ENCODE results near the gene WDR41.

Gene WDR41

GRCh38 chr5:77444356-77444755, 47.8 kb downstream of the WDR41 start:
- DNase-seq: no peak

- DNase-seq: no peak
Measured at GRCh38 chr5:77443670-77444069, 48.4 kb downstream of the WDR41 start.

GRCh38 chr5:77438071-77438470, 54.0 kb downstream of the WDR41 start:
- no peak for DNase-seq

- DNase-seq: no peak
Measured at GRCh38 chr5:77437194-77437593, 54.9 kb downstream of the WDR41 start.

- DNase-seq: no peak
Measured at GRCh38 chr5:77431719-77432118, 60.4 kb downstream of the WDR41 start.

GRCh38 chr5:77431286-77431685, 60.8 kb downstream of the WDR41 start:
- DNase-seq: no peak

- DNase-seq: no peak
Measured at GRCh38 chr5:77430726-77431125, 61.4 kb downstream of the WDR41 start.

GRCh38 chr5:77428526-77428925, 63.6 kb downstream of the WDR41 start:
- DNase-seq: no peak

GRCh38 chr5:77427998-77428397, 64.1 kb downstream of the WDR41 start:
- DNase-seq: no peak

GRCh38 chr5:77426670-77427069, 65.4 kb downstream of the WDR41 start:
- DNase-seq: no peak

- DNase-seq: no peak
Measured at GRCh38 chr5:77425998-77426659, 66.0 kb downstream of the WDR41 start.

GRCh38 chr5:77425420-77425819, 66.7 kb downstream of the WDR41 start:
- no peak for DNase-seq

GRCh38 chr5:77424921-77425320, 67.2 kb downstream of the WDR41 start:
- DNase-seq: no peak

- DNase-seq: no peak
Measured at GRCh38 chr5:77423022-77423750, 68.9 kb downstream of the WDR41 start.

- no peak for DNase-seq
Measured at GRCh38 chr5:77420940-77421339, 71.2 kb downstream of the WDR41 start.

GRCh38 chr5:77419644-77420582, 72.2 kb downstream of the WDR41 start:
- DNase-seq: no peak

GRCh38 chr5:77418601-77419581, 73.2 kb downstream of the WDR41 start:
- DNase-seq: no peak

- no peak for DNase-seq
Measured at GRCh38 chr5:77418162-77418561, 74.0 kb downstream of the WDR41 start.

GRCh38 chr5:77413049-77413448, 79.1 kb downstream of the WDR41 start:
- no peak for DNase-seq

- DNase-seq: no peak
Measured at GRCh38 chr5:77409870-77410621, 82.1 kb downstream of the WDR41 start.

GRCh38 chr5:77407152-77407551, 85.0 kb downstream of the WDR41 start:
- no peak for DNase-seq

- no peak for DNase-seq
Measured at GRCh38 chr5:77402796-77403195, 89.3 kb downstream of the WDR41 start.
